Osteoblast (primary cell): ENCODE measurements around the gene CHEK1. TPM values are rescaled to one million over a fixed set of nuclear protein-coding genes. Genes with fewer than 3 reads are reported as not detected.

Experiments
- DNase-seq: peaks from one replicate; pipeline ENCODE4 v3.0.0; 2011; ENCODE audit warnings: low spot score, mixed read lengths; ENCODE audit not compliant: insufficient read length; ENCODE audit errors: missing footprints
- H2AFZ ChIP-seq: 2 replicates; pipeline ENCODE4 v1.6.0; 2011; ENCODE audit warnings: mild to moderate bottlenecking, low read length
- H3K27ac ChIP-seq: 2 replicates; pipeline ENCODE4 v1.5.1; 2011; ENCODE audit warnings: mild to moderate bottlenecking, low read depth, low read length, moderate library complexity
- H3K27me3 ChIP-seq: 2 replicates; pipeline ENCODE4 v1.6.0; 2012; ENCODE audit warnings: mild to moderate bottlenecking, control low read depth, inconsistent platforms, low read length, moderate library complexity; ENCODE audit not compliant: insufficient read depth
- H3K36me3 ChIP-seq: 2 replicates; pipeline ENCODE4 v1.5.1; 2011; ENCODE audit warnings: mild to moderate bottlenecking, low read length, control low read depth, moderate library complexity; ENCODE audit not compliant: insufficient read depth
- H3K4me1 ChIP-seq: 2 replicates; pipeline ENCODE4 v1.5.1; 2011; ENCODE audit warnings: mild to moderate bottlenecking, low read length, control low read depth, moderate library complexity; ENCODE audit not compliant: insufficient read depth
- H3K4me2 ChIP-seq: 2 replicates; pipeline ENCODE4 v1.6.0; 2011; ENCODE audit warnings: mild to moderate bottlenecking, low read length; ENCODE audit not compliant: insufficient read depth
- H3K4me3 ChIP-seq: fragments of 200-600 bp; sonication (generic); 3 replicates; pipeline ENCODE4 v1.5.1; 2012; ENCODE audit warnings: mild to moderate bottlenecking, low read length, inconsistent platforms; ENCODE audit not compliant: insufficient read depth
- H3K79me2 ChIP-seq: 2 replicates; pipeline ENCODE4 v1.6.0; 2012; ENCODE audit warnings: mild to moderate bottlenecking, low read length, control low read depth, inconsistent platforms; ENCODE audit not compliant: insufficient read depth
- H3K9me3 ChIP-seq: 2 replicates; pipeline ENCODE4 v1.5.1; 2011; ENCODE audit warnings: low read depth, low read length, control low read depth
- H4K20me1 ChIP-seq: 2 replicates; pipeline ENCODE4 v1.6.0; 2012; ENCODE audit warnings: mild to moderate bottlenecking, low read length, control low read depth; ENCODE audit not compliant: insufficient read depth
- CTCF ChIP-seq: IDR thresholded peaks from 2 replicates; pipeline ENCODE4 v1.5.1; 2011; ENCODE audit warnings: mild to moderate bottlenecking, low read depth, low read length, moderate library complexity; ENCODE audit errors: extremely low read depth
- total RNA-seq: library from RNA; depleted of rRNA; stranded (reverse); fragments of >200 nt; gene quantifications from 2 replicates; pipeline ENCODE4 v1.2.3, GENCODE V29; 2012

The CHEK1 gene
- total RNA-seq, 1 donor: 16.6 TPM

GRCh38 chr11:125649465-125650166 is 24.7 kb downstream of the CHEK1 start:
- no peak for DNase-seq
- Histone ChIP-seq H3K4me1 (no peaks in the 10 kb centered on the region), H2AFZ (no peak overlapping the region), H3K36me3 (peaks cover 13% of the 10 kb centered on the region), H3K9me3 (no peaks in the 10 kb centered on the region), H3K4me2 (no peak overlapping the region), H3K79me2 (no peaks in the 10 kb centered on the region), H4K20me1 (no peaks in the 10 kb centered on the region), H3K27ac (no peak overlapping the region), H3K27me3 (no peaks in the 10 kb centered on the region), H3K4me3 (no peak overlapping the region)
- TF ChIP-seq CTCF: no peak

- H4K20me1 ChIP-seq: no peaks in the 10 kb centered on the region
- no peak for DNase-seq
- no peaks in the 10 kb centered on the region for H3K27me3 ChIP-seq
- no peaks in the 10 kb centered on the region for H3K4me1 ChIP-seq
- no peak overlapping the region for H3K4me2 ChIP-seq
- H3K9me3 ChIP-seq: no peaks in the 10 kb centered on the region
- H3K27ac ChIP-seq: no peak overlapping the region
- no peak for TF ChIP-seq CTCF
- H3K79me2 ChIP-seq: no peaks in the 10 kb centered on the region
- no peaks in the 10 kb centered on the region for H3K36me3 ChIP-seq
- H3K4me3 ChIP-seq: no peak overlapping the region
- H2AFZ ChIP-seq: no peak overlapping the region
These were observed 37.7 kb downstream of the CHEK1 start for GRCh38 chr11:125662689-125663088.

GRCh38 chr11:125663910-125664309 is 38.9 kb downstream of the CHEK1 start:
- H3K9me3 ChIP-seq: no peaks in the 10 kb centered on the region
- H4K20me1 ChIP-seq: no peaks in the 10 kb centered on the region
- no peak overlapping the region for H3K4me3 ChIP-seq
- H2AFZ ChIP-seq: no peak overlapping the region
- TF ChIP-seq CTCF: no peak
- H3K36me3 ChIP-seq: no peaks in the 10 kb centered on the region
- no peaks in the 10 kb centered on the region for H3K4me1 ChIP-seq
- no peaks in the 10 kb centered on the region for H3K79me2 ChIP-seq
- H3K27ac ChIP-seq: no peak overlapping the region
- DNase-seq: no peak
- H3K27me3 ChIP-seq: no peaks in the 10 kb centered on the region
- H3K4me2 ChIP-seq: no peak overlapping the region

- DNase-seq: no peak
- no peaks in the 10 kb centered on the region for H3K36me3 ChIP-seq
These were observed 42.2 kb downstream of the CHEK1 start for GRCh38 chr11:125667151-125667550.

More at GRCh38 chr11:125667151-125667550, 42.2 kb downstream of the CHEK1 start:
- no peak for TF ChIP-seq CTCF
- Histone ChIP-seq H3K4me3 (no peak overlapping the region), H3K79me2 (no peaks in the 10 kb centered on the region), H2AFZ (no peak overlapping the region), H3K27me3 (no peaks in the 10 kb centered on the region), H3K27ac (no peak overlapping the region), H3K4me1 (no peaks in the 10 kb centered on the region), H3K4me2 (no peak overlapping the region), H4K20me1 (no peaks in the 10 kb centered on the region), H3K9me3 (no peaks in the 10 kb centered on the region)
